GM10248 (cell line): ENCODE results near the gene DLK1.

Experiments used
- CTCF ChIA-PET: fragments of 300-600 bp; sonication (Branson Sonifier 250); formaldehyde crosslinking; extraction: SDS; loops from one replicate; lab custom pipeline; 2021; ENCODE audit warnings: antibody characterized with exemption; lab: Yijun Ruan, JAX
- POLR2A ChIA-PET: fragments of 350-650 bp; sonication (Branson Sonifier 250); formaldehyde crosslinking; extraction: SDS; loops from one replicate; lab custom pipeline; 2020; ENCODE audit warnings: antibody characterized with exemption; lab: Yijun Ruan, JAX
- DNase-seq: peaks from one replicate; pipeline ENCODE4 v3.0.0; 2012; ENCODE audit errors: extremely low spot score
- TF ChIP-seq, protein P1 (sequence below): IDR thresholded peaks from 2 replicates; pipeline ENCODE4 v1.5.1; 2012; ENCODE audit warnings: mild to moderate bottlenecking, low read depth; ENCODE audit errors: extremely low read depth, missing control alignments, control extremely low read depth

Gene DLK1

DNA sequence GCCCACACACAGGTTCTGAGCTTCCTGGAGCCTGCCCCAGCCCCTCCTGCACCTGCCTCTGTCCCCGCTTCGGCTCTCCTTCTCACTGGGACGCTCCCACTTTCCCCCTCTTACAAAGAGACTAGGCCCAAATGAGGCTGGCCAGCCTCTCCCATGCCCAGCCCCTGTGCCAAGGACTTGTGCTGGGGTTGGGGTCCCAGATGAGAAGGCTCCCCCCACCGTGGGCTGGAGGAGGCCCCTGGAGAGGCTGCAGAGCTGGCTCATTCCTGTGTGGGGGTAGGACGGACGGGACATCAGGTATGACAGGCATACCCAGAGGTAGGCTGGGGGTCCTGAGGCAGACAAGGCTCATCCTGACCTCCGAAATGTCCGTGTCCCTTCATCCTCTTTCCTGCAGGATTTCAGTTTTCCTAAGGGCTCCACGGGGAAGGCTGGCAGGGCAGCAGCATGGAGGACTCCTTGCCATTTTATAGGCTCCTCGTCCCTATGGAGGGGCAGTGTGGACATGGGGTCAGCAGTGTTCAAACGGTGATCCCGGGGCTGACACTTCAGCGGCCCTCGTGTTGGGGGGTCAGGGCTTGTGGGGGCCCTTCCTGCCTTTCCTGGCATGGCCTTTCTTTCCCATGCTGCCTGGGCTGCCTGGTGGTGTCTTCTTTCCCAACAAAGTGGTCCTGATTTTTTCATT lies 50.1 kb downstream of the DLK1 start:
- CTCF ChIA-PET = no interaction called here
- DNase-seq = no peak
- TF ChIP-seq, protein P1, sequence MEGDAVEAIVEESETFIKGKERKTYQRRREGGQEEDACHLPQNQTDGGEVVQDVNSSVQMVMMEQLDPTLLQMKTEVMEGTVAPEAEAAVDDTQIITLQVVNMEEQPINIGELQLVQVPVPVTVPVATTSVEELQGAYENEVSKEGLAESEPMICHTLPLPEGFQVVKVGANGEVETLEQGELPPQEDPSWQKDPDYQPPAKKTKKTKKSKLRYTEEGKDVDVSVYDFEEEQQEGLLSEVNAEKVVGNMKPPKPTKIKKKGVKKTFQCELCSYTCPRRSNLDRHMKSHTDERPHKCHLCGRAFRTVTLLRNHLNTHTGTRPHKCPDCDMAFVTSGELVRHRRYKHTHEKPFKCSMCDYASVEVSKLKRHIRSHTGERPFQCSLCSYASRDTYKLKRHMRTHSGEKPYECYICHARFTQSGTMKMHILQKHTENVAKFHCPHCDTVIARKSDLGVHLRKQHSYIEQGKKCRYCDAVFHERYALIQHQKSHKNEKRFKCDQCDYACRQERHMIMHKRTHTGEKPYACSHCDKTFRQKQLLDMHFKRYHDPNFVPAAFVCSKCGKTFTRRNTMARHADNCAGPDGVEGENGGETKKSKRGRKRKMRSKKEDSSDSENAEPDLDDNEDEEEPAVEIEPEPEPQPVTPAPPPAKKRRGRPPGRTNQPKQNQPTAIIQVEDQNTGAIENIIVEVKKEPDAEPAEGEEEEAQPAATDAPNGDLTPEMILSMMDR = no peak
- POLR2A ChIA-PET = no interaction called here

DNA sequence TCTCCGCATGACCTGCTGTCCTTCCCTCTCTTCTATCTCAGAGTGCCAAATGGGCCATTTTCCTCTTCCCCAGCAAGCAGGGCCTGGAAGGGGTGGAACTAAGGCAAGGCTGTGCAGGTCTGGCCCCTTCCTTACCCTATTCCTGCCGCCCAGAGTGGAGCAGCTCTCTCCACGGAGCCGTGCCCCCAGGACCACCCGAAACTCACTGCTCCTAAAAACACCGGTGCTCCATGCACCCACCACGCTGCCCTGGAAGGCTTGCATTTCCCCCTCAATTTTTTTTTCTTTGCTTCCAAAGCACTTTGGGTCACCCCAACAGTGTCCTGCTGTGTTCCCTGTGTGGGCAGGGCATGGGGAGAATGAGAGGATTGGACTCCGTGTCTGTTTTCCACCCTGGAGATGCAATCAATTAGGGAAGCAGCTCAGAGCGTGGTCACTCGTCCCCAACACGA lies 50.7 kb downstream of the DLK1 start:
- no peak for DNase-seq
- ChIA-PET CTCF (no interaction called here), POLR2A (no interaction called here)
- TF ChIP-seq, protein P1 = no peak

DNA sequence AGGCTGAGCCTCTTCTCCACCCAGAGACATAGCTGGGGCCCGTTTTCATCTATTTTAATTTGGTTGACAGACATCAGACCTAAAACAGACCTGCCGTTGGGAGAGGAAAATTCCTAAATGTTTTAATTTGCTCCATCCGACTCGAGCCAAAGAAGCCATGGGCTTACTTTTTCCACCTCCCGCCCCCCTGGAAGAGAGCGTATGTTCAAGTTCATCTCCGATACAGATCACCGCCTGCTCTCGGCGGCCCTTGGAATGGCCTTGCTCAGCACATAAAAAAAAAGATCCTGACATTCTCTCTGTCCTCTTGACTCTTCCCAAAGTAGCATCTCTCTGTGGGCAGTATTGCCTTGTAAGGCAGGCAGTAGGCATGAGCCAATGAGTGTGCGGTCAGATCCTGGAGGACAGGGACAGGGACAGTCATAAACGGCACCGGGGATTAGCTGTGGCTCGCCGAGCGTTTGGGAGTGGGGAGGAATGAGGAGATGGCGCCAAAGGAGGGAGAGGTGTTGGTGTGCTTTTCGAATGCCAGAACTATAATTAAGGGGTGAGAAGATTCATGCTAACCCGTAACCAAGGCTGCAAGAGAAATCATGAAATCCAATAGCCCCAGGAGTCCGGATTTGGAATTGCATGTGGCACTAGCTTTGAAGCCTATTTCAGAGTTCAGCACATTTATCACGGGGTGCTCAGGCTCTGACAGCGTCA lies 51.3 kb downstream of the DLK1 start:
- ChIA-PET POLR2A (no interaction called here), CTCF (no interaction called here)
- TF ChIP-seq, protein P1 = no peak
- no peak for DNase-seq

DNA sequence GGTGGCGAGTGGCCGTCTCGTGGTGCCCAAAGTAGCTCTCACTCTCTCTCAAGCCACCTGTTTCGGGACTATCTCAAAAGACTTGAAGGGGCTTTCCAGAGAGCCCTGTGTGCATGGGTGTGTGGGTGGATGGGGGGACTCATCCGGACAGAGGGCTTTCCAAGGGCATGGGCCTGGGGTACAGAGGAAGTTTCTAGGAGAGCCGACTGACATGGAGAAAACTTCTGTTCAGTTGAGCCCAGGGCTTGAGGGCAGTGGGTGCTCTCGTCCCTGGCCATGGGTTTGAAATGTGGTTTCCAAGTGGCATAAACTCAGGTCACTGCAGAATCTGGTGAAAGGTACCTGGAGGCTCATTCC lies 51.8 kb downstream of the DLK1 start:
- TF ChIP-seq, protein P1 = no peak
- no peak for DNase-seq
- CTCF ChIA-PET = no interaction called here
- POLR2A ChIA-PET = no interaction called here

DNA sequence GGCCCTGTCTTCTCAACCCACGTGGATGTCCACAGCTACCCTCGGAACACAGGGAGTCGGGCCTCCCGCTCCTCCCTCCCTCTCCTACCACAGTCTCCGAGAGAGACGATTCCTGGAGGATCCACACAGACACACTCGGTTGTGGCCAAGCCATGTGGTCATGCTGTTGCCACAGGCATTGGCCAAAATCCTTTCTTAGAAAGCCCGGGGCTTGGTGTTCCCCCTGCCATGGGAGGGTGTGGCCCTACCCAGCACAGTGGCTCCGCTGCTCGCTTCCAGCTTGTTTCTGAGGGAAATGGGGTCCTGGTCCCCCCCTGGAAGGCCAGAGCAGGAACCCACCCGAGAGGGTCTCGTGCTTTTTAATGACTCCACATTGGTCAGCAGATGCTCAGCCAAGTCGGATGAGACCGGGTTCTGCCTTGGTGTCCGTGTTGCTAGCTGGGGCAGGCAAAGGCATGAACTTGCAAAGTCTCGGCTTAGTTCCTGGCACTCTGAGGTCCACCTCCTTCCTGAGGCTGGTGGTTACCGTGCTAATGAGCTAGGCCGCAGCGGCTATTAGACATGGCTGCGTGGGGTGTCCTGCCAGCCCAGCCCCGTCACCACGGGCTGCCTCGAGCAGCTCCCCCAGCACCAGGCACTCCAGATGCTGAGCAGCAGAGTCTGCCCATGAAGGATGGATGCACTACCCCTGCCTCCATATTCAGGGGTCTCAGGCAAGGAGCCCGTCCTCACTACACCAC lies 52.4 kb downstream of the DLK1 start:
- TF ChIP-seq, protein P1 = no peak
- no peak for DNase-seq
- CTCF ChIA-PET = no interaction called here
- POLR2A ChIA-PET = no interaction called here

DNA sequence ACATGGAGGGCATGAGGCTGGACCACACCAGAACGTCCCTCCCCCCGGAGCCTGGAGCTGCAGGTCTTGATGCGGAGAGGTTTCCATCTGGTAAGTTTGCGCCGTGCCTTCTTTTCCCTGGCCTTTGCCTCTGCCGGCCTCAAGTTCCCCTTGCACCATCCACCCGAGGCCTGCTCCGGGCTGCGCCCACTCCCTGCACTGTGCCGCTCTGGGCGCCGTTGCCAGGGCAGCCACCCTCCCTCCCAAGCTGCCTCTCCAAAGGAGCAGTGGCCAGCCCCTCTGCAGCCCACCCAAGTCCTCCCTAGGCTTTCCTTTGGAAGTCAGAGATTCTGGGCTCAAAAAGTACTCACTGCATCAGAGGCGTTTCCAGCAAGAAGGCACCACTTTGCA lies 53.0 kb downstream of the DLK1 start:
- POLR2A ChIA-PET = no interaction called here
- DNase-seq = no peak
- TF ChIP-seq, protein P1 = no peak
- CTCF ChIA-PET = no interaction called here
